HG02571 (cell line): ENCODE data around the gene EMC10.

ENCODE experiments used
- ATAC-seq: cut with Tn5 transposase; IDR thresholded peaks from one replicate; pipeline ENCODE4 v1.9.1; 2021; ENCODE audit warnings: mild to moderate bottlenecking, moderate library complexity; ENCODE audit not compliant: unreplicated experiment

EMC10 gene

GRCh38 chr19:50537769-50538230 lies 61.5 kb downstream of the EMC10 start:
- ATAC-seq: no peak
